Measurements from ENCODE around the gene CXCL13.
"Not testable (repeated sequence)": the region's sequence is repeated elsewhere in the genome, so short reads cannot be mapped to it uniquely, and the experiment has no call there.

The CXCL13 gene

DNA sequence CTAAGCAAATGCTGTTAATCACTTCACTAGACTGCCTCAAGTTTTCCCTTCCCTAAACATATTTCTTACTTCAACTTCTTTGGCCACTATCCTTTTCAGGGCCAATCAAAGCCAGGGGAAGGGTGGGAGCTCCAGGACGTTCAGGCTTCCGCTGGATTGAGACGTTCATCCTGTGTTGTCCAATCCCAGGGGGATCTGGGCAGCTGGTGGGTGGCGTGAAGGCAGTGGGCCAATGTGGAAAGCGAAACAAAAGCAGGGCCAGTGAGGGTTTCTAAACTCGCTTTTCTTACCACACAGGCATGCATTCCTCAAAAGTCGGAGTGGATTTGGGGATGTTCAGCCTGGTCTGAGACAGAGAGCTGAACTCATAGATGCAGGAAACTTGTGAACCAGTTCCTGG lies 7.6 kb downstream of the CXCL13 start:
- DNase-seq: no peak

- DNase-seq: no peak
Measured at GRCh38 chr4:77615153-77615552, 9.5 kb downstream of the CXCL13 start.

GRCh38 chr4:77617203-77617602 lies 11.6 kb downstream of the CXCL13 start:
- DNase-seq: no peak

- DNase-seq: peak; percentile 65
Measured at GRCh38 chr4:77618383-77619241, 13.0 kb downstream of the CXCL13 start.

DNA sequence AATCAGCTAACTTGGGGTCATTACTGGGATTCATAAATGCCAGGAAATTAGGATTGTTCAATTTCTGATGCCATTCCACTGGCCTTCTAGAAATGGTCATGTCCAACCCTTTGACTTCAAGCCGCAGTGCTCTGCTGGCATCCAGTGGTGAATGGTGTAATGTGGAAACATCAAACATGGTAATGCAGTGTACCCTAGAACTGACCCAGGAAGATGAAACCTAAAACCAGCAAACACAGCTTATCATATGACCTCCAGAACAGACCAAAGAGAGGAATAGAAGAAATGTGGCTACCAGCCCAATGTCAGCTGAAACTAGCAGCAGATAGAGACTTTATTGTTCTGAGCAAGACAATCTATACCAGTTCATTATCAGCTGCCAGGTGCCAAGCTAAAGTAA lies 13.8 kb downstream of the CXCL13 start:
- no peak for DNase-seq

GRCh38 chr4:77621254-77621653 lies 15.6 kb downstream of the CXCL13 start:
- no peak for DNase-seq

DNA sequence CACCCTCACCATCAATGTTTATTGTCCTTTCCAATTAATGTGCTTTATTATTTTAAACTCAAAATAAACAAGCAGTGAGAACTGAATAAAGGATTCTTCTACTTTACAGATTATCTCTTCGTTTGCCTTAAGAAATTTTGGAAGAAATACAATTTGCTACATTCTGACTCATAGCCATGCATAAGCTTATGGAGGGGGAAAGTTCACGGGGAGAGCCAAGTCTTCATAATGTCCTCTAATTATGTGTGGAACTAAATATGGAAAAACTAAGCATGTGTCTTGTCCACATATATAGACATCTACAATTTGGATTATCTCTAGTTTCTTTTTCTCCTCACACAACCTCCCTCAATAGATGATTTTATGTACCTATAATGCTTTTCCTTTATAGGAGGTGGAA lies 17.5 kb downstream of the CXCL13 start:
- no peak for DNase-seq

DNA sequence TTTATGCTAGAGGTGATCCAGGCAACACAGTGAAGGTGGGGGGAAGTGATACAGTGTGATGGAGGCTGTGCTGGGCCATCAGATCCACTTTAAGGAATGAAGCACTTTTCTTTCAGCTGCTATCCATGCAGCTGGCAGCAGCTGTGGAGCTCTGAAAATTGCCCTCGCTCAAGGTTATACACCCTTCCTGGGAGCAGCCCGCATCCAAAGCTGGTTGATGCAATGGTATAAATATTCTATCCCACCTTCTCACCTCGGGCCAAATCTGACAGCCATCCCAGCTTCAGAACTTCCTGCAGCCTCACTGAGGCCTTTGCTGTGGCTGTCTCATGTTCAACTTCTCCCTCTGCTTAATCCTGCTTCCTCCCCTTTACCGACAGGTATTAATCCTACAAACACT lies 18.6 kb downstream of the CXCL13 start:
- no peak for DNase-seq

DNA sequence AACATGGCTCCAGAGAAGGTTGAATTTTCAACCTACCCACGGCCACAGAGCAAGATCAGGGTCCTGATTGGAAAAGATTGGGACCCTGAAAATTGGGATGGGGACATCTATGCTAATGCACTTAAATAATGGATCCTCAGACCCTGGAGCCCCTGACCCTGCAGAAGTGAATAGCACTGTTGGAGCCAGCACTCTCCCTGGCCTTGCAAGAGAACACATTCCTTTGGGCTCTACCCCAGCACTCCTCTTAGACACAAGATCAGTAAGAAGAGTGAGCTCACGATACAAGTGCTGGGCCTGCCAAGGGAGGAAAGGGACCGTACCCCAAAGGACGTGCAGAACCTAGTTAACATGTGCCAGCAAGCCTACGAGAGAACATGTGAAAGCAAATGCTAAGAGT lies 19.9 kb downstream of the CXCL13 start:
- no peak for DNase-seq

DNA sequence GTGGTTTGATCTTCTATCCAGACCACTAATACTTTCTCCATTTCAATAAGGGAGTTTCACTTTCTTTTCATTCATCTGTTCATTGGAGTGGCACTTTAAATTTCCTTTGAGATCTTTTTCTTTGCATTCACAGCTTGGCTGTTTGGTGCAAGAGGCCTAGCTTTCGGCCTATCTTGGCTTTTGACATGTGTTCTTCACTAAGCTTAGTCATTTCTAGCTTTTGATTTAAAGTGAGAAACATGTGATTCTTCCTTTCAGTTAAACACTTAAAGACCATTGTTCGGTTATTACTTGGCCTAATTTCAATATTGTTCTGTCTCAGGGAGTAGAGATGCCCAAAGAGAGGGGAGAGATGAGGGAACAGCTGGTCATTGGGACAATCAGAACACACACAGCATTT lies 24.3 kb downstream of the CXCL13 start:
- no peak for DNase-seq

GRCh38 chr4:77631276-77631675 lies 25.7 kb downstream of the CXCL13 start:
- DNase-seq: no peak

- DNase-seq: no peak
Measured at GRCh38 chr4:77634132-77634785, 28.6 kb downstream of the CXCL13 start.

GRCh38 chr4:77635246-77635645 lies 29.6 kb downstream of the CXCL13 start:
- no peak for DNase-seq

DNA sequence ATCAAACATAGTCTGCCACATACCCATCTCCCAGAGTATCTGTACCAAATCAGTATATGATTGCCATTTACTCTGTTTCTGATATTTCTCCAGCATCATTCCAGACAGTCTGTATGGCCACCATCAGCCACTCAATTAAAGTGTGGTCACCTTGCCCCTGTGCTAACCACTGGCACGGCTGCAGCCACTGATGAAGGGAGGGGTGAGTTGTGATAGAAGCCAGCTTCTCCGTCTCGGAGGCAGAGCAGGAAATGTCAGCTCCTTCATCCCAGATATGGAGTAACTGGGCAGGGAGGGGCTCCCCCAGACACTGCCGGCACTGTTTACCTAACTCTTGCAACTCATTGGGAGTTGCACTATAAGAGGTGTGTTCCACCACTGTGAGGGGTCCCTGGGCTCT lies 30.3 kb downstream of the CXCL13 start:
- no peak for DNase-seq

- no peak for DNase-seq
Measured at GRCh38 chr4:77636902-77637301, 31.3 kb downstream of the CXCL13 start.

DNA sequence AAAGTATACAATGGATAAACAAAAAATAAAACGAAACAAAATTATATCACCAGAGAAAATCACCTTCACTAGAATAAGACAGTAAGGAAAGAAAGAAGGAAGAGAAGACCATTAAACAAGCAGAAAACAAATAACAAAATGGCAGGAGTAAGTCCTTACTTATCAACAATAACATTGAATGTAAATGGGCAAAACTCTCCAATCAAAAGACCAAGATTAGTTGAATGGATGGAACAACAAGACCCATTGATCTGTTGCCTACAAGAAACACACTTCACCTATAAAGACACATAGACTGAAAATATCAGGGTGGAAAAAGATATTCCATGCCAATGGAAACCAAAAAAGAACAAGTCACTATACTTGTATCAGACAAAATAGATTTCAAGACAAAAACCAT lies 38.4 kb downstream of the CXCL13 start:
- not testable (repeated sequence) for DNase-seq

GRCh38 chr4:77650787-77651186 lies 45.2 kb downstream of the CXCL13 start:
- DNase-seq: no peak

DNA sequence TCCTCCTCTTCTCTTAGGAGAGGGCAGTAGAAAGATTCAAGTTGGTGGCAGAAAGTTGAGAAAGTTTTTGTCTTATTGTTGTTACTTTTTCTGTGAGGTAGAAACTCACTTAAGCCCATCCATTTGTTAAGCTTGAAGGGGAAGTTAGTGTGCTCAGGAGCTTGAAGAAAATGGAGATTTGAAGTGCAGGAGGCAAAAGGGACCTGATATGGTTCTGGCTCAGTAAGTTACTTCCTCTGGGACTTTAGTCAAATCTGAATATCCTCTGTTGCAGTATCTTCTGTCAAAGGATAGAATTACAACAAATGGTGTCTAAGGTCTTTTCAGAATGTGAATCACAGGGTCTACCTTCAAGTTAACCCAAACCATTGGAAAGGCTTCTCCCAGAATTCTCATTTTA lies 46.2 kb downstream of the CXCL13 start:
- DNase-seq: no peak

- no peak for DNase-seq
Measured at GRCh38 chr4:77652237-77652897, 46.7 kb downstream of the CXCL13 start.

GRCh38 chr4:77653162-77653758 lies 47.6 kb downstream of the CXCL13 start:
- no peak for DNase-seq

- not testable (repeated sequence) for DNase-seq
Measured at GRCh38 chr4:77660318-77660717, 54.7 kb downstream of the CXCL13 start.
